IMR-90 (cell line): ENCODE measurements around the gene AIP. TPM values are rescaled to one million over a fixed set of nuclear protein-coding genes. Genes with fewer than 3 reads are reported as not detected.
"Not testable (repeated sequence)": the region's sequence is repeated elsewhere in the genome, so short reads cannot be mapped to it uniquely, and the experiment has no call there.

ENCODE experiments used
- ATAC-seq: fragments of 200-7000 bp; cut with Tn5 transposase; 2 replicates; pipeline ENCODE4 v1.9.1; 2020; ENCODE audit warnings: low read depth, mild to moderate bottlenecking, moderate library complexity
- BruUV-seq: library from RNA; stranded (reverse); fragments of 400-500 nt; replicated peaks from 2 replicates; lab custom pipeline; 2021; lab: Mats Ljungman, UMichigan
- CTCF ChIA-PET: fragments of 300-600 bp; formaldehyde crosslinking; extraction: SDS; loops from one replicate; lab custom pipeline; 2021; ENCODE audit warnings: antibody characterized with exemption; lab: Yijun Ruan, JAX
- POLR2A ChIA-PET: fragments of 300-600 bp; sonication (Branson Sonifier 250); formaldehyde crosslinking; loops from one replicate; lab custom pipeline; 2022; ENCODE audit warnings: antibody characterized with exemption; ENCODE audit not compliant: unreplicated experiment; lab: Charles Lee
- DNase-seq: peaks from one replicate; pipeline ENCODE4 v3.0.0; 2013
- H2AFZ ChIP-seq: replicated peaks from 2 replicates; pipeline ENCODE3; 2013; ENCODE audit warnings: low read length, mild to moderate bottlenecking; ENCODE audit not compliant: poor library complexity
- H2AK5ac ChIP-seq: 2 replicates; pipeline ENCODE4 v1.6.1; 2013; ENCODE audit warnings: low read depth, low read length, inconsistent platforms
- H2AK9ac ChIP-seq: replicated peaks from 2 replicates; pipeline ENCODE3; 2013; ENCODE audit warnings: mild to moderate bottlenecking, low read depth, low read length, moderate library complexity; ENCODE audit not compliant: poor library complexity
- H2BK120ac ChIP-seq: 2 replicates; pipeline ENCODE4 v1.6.1; 2013; ENCODE audit warnings: low read depth, low read length, inconsistent platforms
- H2BK15ac ChIP-seq: 3 replicates; pipeline ENCODE4 v1.6.1; 2013; ENCODE audit warnings: low read depth, low read length, inconsistent platforms
- H2BK20ac ChIP-seq: 2 replicates; pipeline ENCODE4 v1.6.1; 2013; ENCODE audit warnings: low read depth, mild to moderate bottlenecking, inconsistent platforms, low read length, moderate library complexity
- H2BK5ac ChIP-seq: 2 replicates; pipeline ENCODE4 v1.6.1; 2013; ENCODE audit warnings: mild to moderate bottlenecking, low read depth, low read length, inconsistent platforms; ENCODE audit not compliant: poor library complexity, severe bottlenecking
- H3K14ac ChIP-seq: replicated peaks from 2 replicates; pipeline ENCODE4 v1.6.1; 2013; ENCODE audit warnings: low read depth, low read length, inconsistent platforms
- H3K18ac ChIP-seq: 2 replicates; pipeline ENCODE4 v1.6.1; 2013; ENCODE audit warnings: low read depth, low read length, control low read depth
- H3K23ac ChIP-seq: 2 replicates; pipeline ENCODE4 v1.6.1; 2013; ENCODE audit warnings: low read depth, low read length, inconsistent platforms
- H3K27ac ChIP-seq: 2 replicates; pipeline ENCODE4 v1.5.1; 2013; ENCODE audit warnings: mild to moderate bottlenecking, control low read depth, low read length; ENCODE audit not compliant: insufficient read depth
- H3K27me3 ChIP-seq: 2 replicates; pipeline ENCODE4 v1.6.1; 2013; ENCODE audit warnings: low read length; ENCODE audit not compliant: control insufficient read depth, insufficient read depth
- H3K36me3 ChIP-seq: 2 replicates; pipeline ENCODE4 v1.6.1; 2013; ENCODE audit warnings: low read length, mixed read lengths; ENCODE audit not compliant: control insufficient read depth, insufficient read depth
- H3K4ac ChIP-seq: 2 replicates; pipeline ENCODE4 v1.6.1; 2013; ENCODE audit warnings: low read depth, low read length, inconsistent platforms
- H3K4me1 ChIP-seq: 2 replicates; pipeline ENCODE4 v1.6.1; 2013; ENCODE audit warnings: low read length, mixed read lengths; ENCODE audit not compliant: control insufficient read depth, insufficient read depth
- H3K4me2 ChIP-seq: 2 replicates; pipeline ENCODE4 v1.6.1; 2013; ENCODE audit warnings: low read depth, mild to moderate bottlenecking, control low read depth, low read length, moderate library complexity
- H3K4me3 ChIP-seq: 2 replicates; pipeline ENCODE4 v1.5.1; 2013; ENCODE audit warnings: low read depth, mild to moderate bottlenecking, control low read depth, low read length, moderate library complexity; ENCODE audit not compliant: insufficient read depth
- H3K56ac ChIP-seq: 2 replicates; pipeline ENCODE4 v1.6.1; 2013; ENCODE audit warnings: low read length, inconsistent platforms; ENCODE audit not compliant: insufficient read depth; ENCODE audit errors: extremely low read depth
- H3K79me1 ChIP-seq, 2 experiments: 2 replicates each; pipeline ENCODE4 v1.6.1; 2013; ENCODE audit warnings: low read length in 2 of 2, inconsistent platforms in 1 of 2, low read depth in 1 of 2
- H3K9ac ChIP-seq: 2 replicates; pipeline ENCODE4 v1.6.1; 2013; ENCODE audit warnings: low read depth, low read length, control low read depth
- H3K9me1 ChIP-seq: 2 replicates; pipeline ENCODE4 v1.6.1; 2013; ENCODE audit warnings: low read length, inconsistent platforms; ENCODE audit not compliant: insufficient read depth
- H3K9me3 ChIP-seq: 2 replicates; pipeline ENCODE4 v1.6.1; 2013; ENCODE audit warnings: low read length; ENCODE audit not compliant: control insufficient read depth, insufficient read depth
- H4K20me1 ChIP-seq: 2 replicates; pipeline ENCODE4 v1.6.1; 2013; ENCODE audit warnings: low read length, inconsistent platforms; ENCODE audit not compliant: insufficient read depth
- H4K5ac ChIP-seq: 2 replicates; pipeline ENCODE4 v1.6.1; 2013; ENCODE audit warnings: mild to moderate bottlenecking, low read depth, low read length, control low read depth
- H4K8ac ChIP-seq, 2 experiments: 2 replicates each; pipeline ENCODE4 v1.6.1; 2013; ENCODE audit warnings: low read depth in 2 of 2, low read length in 2 of 2, control low read depth in 1 of 2, inconsistent platforms in 1 of 2
- H4K91ac ChIP-seq: 2 replicates; pipeline ENCODE4 v1.6.1; 2013; ENCODE audit warnings: low read depth, low read length, inconsistent platforms; ENCODE audit not compliant: insufficient read depth
- MXI1 ChIP-seq: IDR thresholded peaks from 2 replicates; pipeline ENCODE4 v1.6.1; 2012; ENCODE audit warnings: low read depth, mild to moderate bottlenecking, low read length, moderate library complexity, borderline replicate concordance
- NFE2L2 ChIP-seq: fragments of 150-350 bp; IDR thresholded peaks from 2 replicates; pipeline ENCODE4 v1.6.1; 2016; ENCODE audit warnings: low read depth, mild to moderate bottlenecking, low read length
- WGBS, 2 experiments: methylation state at CpG; one replicate each; pipeline versions ENCODE4 v1.1.5 to v1.1.7; 2013; ENCODE audit warnings: missing lambda C conversion rate in 2 of 2; ENCODE audit not compliant: insufficient read length in 1 of 2; ENCODE audit errors: extremely low coverage in 2 of 2; 5-methylcytosine and 5-hydroxymethylcytosine counted together
- dilution Hi-C: fragments of 300-500 bp; cut with HindIII; formaldehyde crosslinking; loops from one replicate; pipeline ENCODE4 v1.14.3; 2018; ENCODE audit warnings: low sequenced_read_pairs; ENCODE audit not compliant: unreplicated experiment
- in situ Hi-C: fragments of 300-500 bp; cut with MboI; formaldehyde crosslinking; loops from 3 replicates; pipeline ENCODE4 v1.14.3; 2019; ENCODE audit warnings: low sequenced_read_pairs, inconsistent platforms, mixed read lengths
- intact Hi-C: fragments of 100-400 bp; cut with micrococcal nuclease; formaldehyde crosslinking; loops from 2 replicates; pipeline ENCODE4 v1.10.0; 2022
- polyA plus RNA-seq, 3 experiments: library from polyadenylated mRNA; depleted of rRNA; stranded (reverse); fragments of >200 nt; gene quantifications; 2 replicates each; pipeline ENCODE4 v1.2.3, GENCODE V29; 2012; ENCODE audit warnings: low replicate concordance in 1 of 3
- total RNA-seq: library from RNA; depleted of rRNA; stranded (reverse); fragments of >200 nt; gene quantifications from 2 replicates; pipeline ENCODE4 v1.2.3, GENCODE V29; 2012

AIP gene
- total and polyA plus RNA-seq, 2 of the 4 experiments (the other 2 are of a cell fraction), result 95.5 to 122 TPM

DNA sequence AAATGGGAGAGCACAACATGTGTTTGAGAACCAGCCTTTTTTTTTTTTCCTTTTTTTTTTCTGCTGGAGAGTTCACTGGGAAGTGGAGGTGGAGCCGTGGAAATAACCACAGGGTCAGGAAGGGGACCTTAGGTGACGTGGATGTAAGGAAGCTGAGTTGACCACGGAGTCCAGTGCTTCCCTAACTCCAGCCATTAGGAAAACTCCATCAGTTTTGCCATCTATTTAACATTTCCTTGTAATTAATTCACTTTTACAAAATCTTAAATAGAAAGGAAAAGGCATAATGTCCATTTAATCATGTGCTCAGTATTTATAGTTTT lies 27.2 kb downstream of the AIP start (continued):
- TF ChIP-seq NFE2L2 (no peak), MXI1 (no peak)

DNA sequence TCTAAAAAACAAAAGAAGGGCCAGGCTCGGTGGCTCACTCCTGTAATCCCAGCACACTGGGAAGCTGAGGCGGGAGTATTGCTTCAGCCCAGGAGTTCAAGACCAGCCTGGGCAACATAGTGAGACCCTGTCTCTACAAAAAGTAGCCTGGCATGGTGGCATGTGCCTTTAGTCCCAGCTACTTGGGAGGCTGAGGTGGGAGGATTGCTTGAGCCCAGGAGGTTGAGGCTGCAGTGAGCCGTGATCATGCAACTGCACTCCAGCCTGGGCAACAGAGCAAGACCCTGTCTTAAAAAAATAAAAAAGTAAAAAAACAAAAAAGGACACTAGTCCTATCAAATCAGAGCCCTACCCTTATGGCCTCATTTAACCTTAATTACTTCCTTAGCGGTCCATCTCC lies 28.7 kb downstream of the AIP start:
- H2BK15ac ChIP-seq, H3K9me3 ChIP-seq, H4K91ac ChIP-seq, H3K4me1 ChIP-seq, H3K36me3 ChIP-seq, H3K18ac ChIP-seq, H4K20me1 ChIP-seq, H2AK9ac ChIP-seq, H4K5ac ChIP-seq, H4K8ac ChIP-seq, BruUV-seq, H3K79me1 ChIP-seq, in situ Hi-C loops, H2BK5ac ChIP-seq, ATAC-seq, H3K56ac ChIP-seq, DNase-seq, CTCF ChIA-PET, H3K23ac ChIP-seq, dilution Hi-C loops, H3K27ac ChIP-seq, H3K9me1 ChIP-seq, POLR2A ChIA-PET, H3K4ac ChIP-seq, H3K14ac ChIP-seq, H2BK120ac ChIP-seq, H3K9ac ChIP-seq, H2BK20ac ChIP-seq, H2AK5ac ChIP-seq, H3K4me3 ChIP-seq, intact Hi-C loops, H3K4me2 ChIP-seq, H2AFZ ChIP-seq: not testable (repeated sequence)
- H3K27me3 ChIP-seq, result peaks cover 13% of the 10 kb centered on the region
- WGBS, 2 experiments, result no CpG with 5 or more reads among the region's 4 CpGs
